H9 (cell line): ENCODE results near the gene SH3GLB2. TPM values are rescaled to one million over a fixed set of nuclear protein-coding genes. Genes with fewer than 3 reads are reported as not detected.

Experiments used
- DNase-seq: peaks from one replicate; pipeline ENCODE4 v3.0.0-alpha.2; 2017
- H2AFZ ChIP-seq: one replicate; pipeline ENCODE4 v1.6.1; 2013; ENCODE audit warnings: mild to moderate bottlenecking, low read length, control low read depth, moderate library complexity
- H2AK5ac ChIP-seq: 2 replicates; pipeline ENCODE4 v1.6.1; 2013; ENCODE audit warnings: low read length, control low read depth, mixed read lengths; ENCODE audit not compliant: insufficient read length
- H2BK120ac ChIP-seq: one replicate; pipeline ENCODE4 v1.6.1; 2013; ENCODE audit warnings: low read depth, mild to moderate bottlenecking, low read length, control low read depth, inconsistent platforms; ENCODE audit not compliant: poor library complexity, severe bottlenecking
- H2BK12ac ChIP-seq: 2 replicates; pipeline ENCODE4 v1.6.1; 2013; ENCODE audit warnings: low read length, control low read depth, mixed read lengths, low read depth; ENCODE audit not compliant: insufficient read length
- H2BK15ac ChIP-seq: 2 replicates; pipeline ENCODE4 v1.6.1; 2013; ENCODE audit warnings: low read depth, low read length, control low read depth
- H2BK20ac ChIP-seq: one replicate; pipeline ENCODE4 v1.6.1; 2013; ENCODE audit warnings: low read depth, mild to moderate bottlenecking, low read length, control low read depth, inconsistent platforms; ENCODE audit not compliant: poor library complexity, severe bottlenecking
- H2BK5ac ChIP-seq: 2 replicates; pipeline ENCODE4 v1.6.1; 2013; ENCODE audit warnings: low read length, control low read depth, mixed read lengths; ENCODE audit not compliant: insufficient read length
- H3K14ac ChIP-seq: 2 replicates; pipeline ENCODE4 v1.6.1; 2013; ENCODE audit warnings: low read length, control low read depth; ENCODE audit not compliant: insufficient read depth
- H3K18ac ChIP-seq: 2 replicates; pipeline ENCODE4 v1.6.1; 2013; ENCODE audit warnings: low read depth, mild to moderate bottlenecking, mixed read lengths, low read length, control low read depth; ENCODE audit not compliant: insufficient read length
- H3K23ac ChIP-seq: 2 replicates; pipeline ENCODE4 v1.6.1; 2013; ENCODE audit warnings: low read length, control low read depth, mixed read lengths, low read depth; ENCODE audit not compliant: insufficient read length
- H3K23me2 ChIP-seq: 2 replicates; pipeline ENCODE4 v1.6.1; 2013; ENCODE audit warnings: low read depth, mild to moderate bottlenecking, mixed read lengths, low read length, control low read depth; ENCODE audit not compliant: insufficient read length, poor library complexity, severe bottlenecking
- H3K27ac ChIP-seq: 2 replicates; pipeline ENCODE4 v1.5.1; 2013; ENCODE audit warnings: low read length, control low read depth, mixed read lengths, low read depth; ENCODE audit not compliant: insufficient read length
- H3K27me3 ChIP-seq: 2 replicates; pipeline ENCODE4 v1.6.1; 2013; ENCODE audit warnings: low read length, control low read depth, inconsistent platforms; ENCODE audit not compliant: insufficient read depth
- H3K4ac ChIP-seq: 2 replicates; pipeline ENCODE4 v1.6.1; 2013; ENCODE audit warnings: low read depth, mild to moderate bottlenecking, control low read depth, inconsistent platforms, low read length, moderate library complexity
- H3K4me1 ChIP-seq: 2 replicates; pipeline ENCODE4 v1.6.1; 2013; ENCODE audit warnings: low read length, control low read depth, inconsistent platforms; ENCODE audit not compliant: insufficient read depth
- H3K4me2 ChIP-seq: 2 replicates; pipeline ENCODE4 v1.6.1; 2013; ENCODE audit warnings: low read length, control low read depth, mixed read lengths; ENCODE audit not compliant: insufficient read length, insufficient read depth
- H3K56ac ChIP-seq: 2 replicates; pipeline ENCODE4 v1.6.1; 2013; ENCODE audit warnings: low read depth, mild to moderate bottlenecking, mixed read lengths, low read length, control low read depth; ENCODE audit not compliant: insufficient read length
- H3K79me1 ChIP-seq: 2 replicates; pipeline ENCODE4 v1.6.1; 2013; ENCODE audit warnings: low read depth, mild to moderate bottlenecking, moderate library complexity, low read length, control low read depth, inconsistent platforms; ENCODE audit not compliant: insufficient read depth, poor library complexity, severe bottlenecking
- H3K79me2 ChIP-seq: 2 replicates; pipeline ENCODE4 v1.6.1; 2013; ENCODE audit warnings: low read length, control low read depth, inconsistent platforms; ENCODE audit not compliant: insufficient read depth
- H3K9ac ChIP-seq: 2 replicates; pipeline ENCODE4 v1.6.1; 2013; ENCODE audit warnings: low read length, control low read depth, mixed read lengths; ENCODE audit not compliant: insufficient read length; ENCODE audit errors: extremely low read depth
- H3K9me3 ChIP-seq: one replicate; pipeline ENCODE4 v1.6.1; 2013; ENCODE audit warnings: low read depth, low read length, inconsistent platforms; ENCODE audit not compliant: control insufficient read depth
- H3T11ph ChIP-seq: one replicate; pipeline ENCODE4 v1.6.1; 2013; ENCODE audit warnings: mild to moderate bottlenecking, low read length, control low read depth, inconsistent platforms
- H4K20me1 ChIP-seq: one replicate; pipeline ENCODE4 v1.6.1; 2013; ENCODE audit not compliant: control insufficient read depth, insufficient read length, insufficient read depth
- H4K5ac ChIP-seq: 2 replicates; pipeline ENCODE4 v1.6.1; 2013; ENCODE audit warnings: low read depth, mild to moderate bottlenecking, mixed read lengths, low read length, control low read depth; ENCODE audit not compliant: insufficient read length
- H4K8ac ChIP-seq: replicated peaks from 2 replicates; pipeline ENCODE4 v1.6.1; 2013; ENCODE audit warnings: low read length, control low read depth, mixed read lengths, low read depth; ENCODE audit not compliant: insufficient read length
- H4K91ac ChIP-seq: 2 replicates; pipeline ENCODE4 v1.6.1; 2013; ENCODE audit warnings: low read depth, mild to moderate bottlenecking, moderate library complexity, mixed read lengths, low read length, control low read depth; ENCODE audit not compliant: insufficient read length
- H3K27ac Mint-ChIP-seq, 3 experiments: 2 replicates in 2 of 3; 3 replicates in 1 of 3; pipeline ENCODE4 v1.8.0; 2020 to 2021; ENCODE audit warnings: mixed read lengths in 3 of 3, mild to moderate bottlenecking in 1 of 3, moderate library complexity in 1 of 3
- H3K27me3 Mint-ChIP-seq: 2 replicates; pipeline ENCODE4 v1.8.0; 2021; ENCODE audit warnings: low read depth, mild to moderate bottlenecking, moderate library complexity, mixed read lengths
- H3K36me3 Mint-ChIP-seq, 3 experiments: 2 replicates in 2 of 3; 3 replicates in 1 of 3; pipeline ENCODE4 v1.8.0; 2020 to 2021; ENCODE audit warnings: low read depth in 3 of 3, mixed read lengths in 3 of 3; ENCODE audit not compliant: insufficient read depth in 1 of 3
- H3K4me1 Mint-ChIP-seq, 2 experiments: 2 replicates each; pipeline ENCODE4 v1.8.0; 2020; ENCODE audit warnings: mixed read lengths in 2 of 2
- H3K4me3 Mint-ChIP-seq, 2 experiments: 2 replicates in 1 of 2; 3 replicates in 1 of 2; pipeline ENCODE4 v1.8.0; 2020 to 2021; ENCODE audit warnings: mild to moderate bottlenecking in 2 of 2, mixed read lengths in 2 of 2, moderate library complexity in 1 of 2
- H3K9me3 Mint-ChIP-seq, 2 experiments: 2 replicates in 1 of 2; 3 replicates in 1 of 2; pipeline ENCODE4 v1.8.0; 2020; ENCODE audit warnings: mild to moderate bottlenecking in 2 of 2, mixed read lengths in 2 of 2, moderate library complexity in 1 of 2
- CTCF ChIP-seq: fragments of 200-600 bp; sonication (generic); conservative IDR thresholded peaks from 3 replicates; pipeline ENCODE4 v1.8.0; 2021; ENCODE audit warnings: antibody characterized with exemption, mild to moderate bottlenecking
- WGBS: extraction: QIAGEN DNeasy Blood & Tissue Kit; methylation state at CpG from one replicate; pipeline ENCODE4 v1.1.7; 2013; ENCODE audit warnings: missing lambda C conversion rate, low lambda C conversion rate, mixed read lengths; ENCODE audit not compliant: insufficient read length; ENCODE audit errors: extremely low coverage; 5-methylcytosine and 5-hydroxymethylcytosine counted together
- total RNA-seq: library from RNA; stranded (reverse); gene quantifications from 2 replicates; pipeline ENCODE4 v1.2.1, GENCODE V29; 2021

SH3GLB2 gene
- total RNA-seq, 1 experiment from 2014 or later: 69.5 TPM

- Histone ChIP-seq H4K5ac (no peak overlapping the region), H3K4me1 (no peaks in the 10 kb centered on the region), H3T11ph (no peak overlapping the region), H3K18ac (no peak overlapping the region), H3K27ac (no peak overlapping the region), H2BK20ac (no peak overlapping the region), H4K20me1 (no peaks in the 10 kb centered on the region), H3K14ac (no peak overlapping the region; the same call in 1 of the 2 replicates), H2AFZ (no peak overlapping the region), H4K91ac (no peak overlapping the region), H2BK120ac (no peak overlapping the region), H4K8ac (no peak overlapping the region), H3K4me2 (no peak overlapping the region), H3K56ac (no peak overlapping the region), H3K27me3 (no peaks in the 10 kb centered on the region), H3K79me1 (no peaks in the 10 kb centered on the region), H2AK5ac (no peak overlapping the region), H3K9ac (no peak overlapping the region), H3K23ac (no peak overlapping the region), H2BK5ac (no peak overlapping the region), H3K79me2 (no peaks in the 10 kb centered on the region), H3K4ac (no peak overlapping the region), H3K23me2 (no peaks in the 10 kb centered on the region), H2BK15ac (no peak overlapping the region), H2BK12ac (no peak overlapping the region), H3K9me3 (no peaks in the 10 kb centered on the region)
- no peaks in the 10 kb centered on the region for H3K4me1 Mint-ChIP-seq
- H3K4me3 Mint-ChIP-seq: no peak overlapping the region
- WGBS: no CpG with 5 or more reads among the region's 12 CpGs
- no peak for TF ChIP-seq CTCF
- no peaks in the 10 kb centered on the region for H3K9me3 Mint-ChIP-seq
- H3K27ac Mint-ChIP-seq: no peak overlapping the region
- H3K27me3 Mint-ChIP-seq: no peaks in the 10 kb centered on the region; the same call in 1 of the 2 replicates
- peaks cover 15 to 58% (median 47%) of the 10 kb centered on the region in 3 experiments; a peak in 6 of 7 replicates for H3K36me3 Mint-ChIP-seq
- DNase-seq: no peak
Observed at GRCh38 chr9:129060991-129061390, 32.9 kb upstream of the SH3GLB2 start.
